ENCODE results near the gene NCAM1.

- TF ChIP-seq SUZ12 (IDR thresholded peaks at IDR 0.05) (no peak), L3MBTL2 (conservative IDR thresholded peaks at IDR 0.05) (no peak), HDGF (IDR thresholded peaks at IDR 0.05; ENCODE audit: borderline replicate concordance) (no peak), FOXA1 (IDR thresholded peaks at IDR 0.05) (no peak), NFRKB (IDR thresholded peaks at IDR 0.05) (no peak)
Observed at GRCh38 chr11:113245216-113245615, 284.0 kb downstream of the NCAM1 start.
